Measurements from ENCODE around the gene PARD3B.

- TF ChIP-seq ZNF274 (IDR thresholded peaks at IDR 0.05; ENCODE audit: low read depth, low read length) (no peak), SUZ12 (IDR thresholded peaks at IDR 0.05; ENCODE audit: extremely low read depth, insufficient read depth, insufficient read length) (no peak), YY1 (IDR thresholded peaks at IDR 0.05; ENCODE audit: insufficient read depth, insufficient read length) (no peak)
Observed at GRCh38 chr2:205032093-205032551, 486.8 kb downstream of the PARD3B start.

All from NT2/D1 (cell line).